Measurements from ENCODE around the gene B3GAT3. TPM values are rescaled to one million over a fixed set of nuclear protein-coding genes. Genes with fewer than 3 reads are reported as not detected.
A peak's percentile ranks its signal among the peaks of the same experiment; 100 is the strongest.

B3GAT3 gene
- total and polyA plus RNA-seq, 10 of the 15 experiments (the other 5 are each of a cell fraction or from before 2014, with no cell fraction given) = 0.31 to 52.7 (median 29.8) TPM

DNA sequence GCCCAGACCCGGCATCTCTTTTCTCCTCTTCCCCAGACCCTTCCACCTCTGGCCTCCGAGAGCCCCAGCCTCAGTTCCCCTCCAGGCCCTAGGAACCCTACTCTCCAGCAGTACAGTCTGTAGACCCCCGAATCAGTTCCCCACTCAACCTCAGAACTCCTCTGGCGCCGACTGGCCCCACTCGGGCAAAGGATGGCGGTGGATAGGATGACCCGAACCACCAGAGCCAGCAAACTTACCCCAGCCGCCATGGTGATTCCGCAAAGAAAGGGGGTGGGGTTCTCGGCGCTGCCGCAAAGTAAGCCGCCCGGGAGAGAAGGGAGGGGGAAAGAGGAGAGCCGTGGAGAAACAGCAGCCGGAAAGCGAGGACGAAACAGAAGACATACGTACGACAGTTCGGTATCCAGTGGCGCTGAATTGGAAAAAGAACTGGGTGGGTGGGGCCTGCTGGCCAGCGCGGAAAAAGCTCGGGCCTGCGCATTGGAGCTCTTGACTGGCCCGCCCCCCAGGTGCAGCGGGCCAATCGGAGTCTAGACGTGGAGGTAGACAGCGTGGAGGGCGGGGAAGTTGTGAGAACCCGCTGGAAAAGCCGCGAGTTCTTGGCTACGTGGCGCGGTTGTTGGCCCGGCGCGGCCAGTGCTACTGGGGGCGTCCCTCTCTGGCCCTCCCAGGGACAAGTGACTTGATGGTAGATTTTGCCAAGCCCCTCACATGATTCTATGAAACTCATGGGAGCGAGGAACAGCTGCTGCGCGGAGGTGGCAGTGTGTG lies 48.0 kb downstream of the B3GAT3 start, which contains the start of gene EEF1G (continued):
- TF ChIP-seq MTA3 (IDR thresholded peaks at IDR 0.05; ENCODE audit: borderline replicate concordance, low read length) (no peak), RAD51 (IDR thresholded peaks at IDR 0.05) (no peak), GABPA (IDR thresholded peaks at IDR 0.05; ENCODE audit: low read depth) (no peak), ZNF217 (IDR thresholded peaks at IDR 0.05) (no peak), TCF12 (IDR thresholded peaks at IDR 0.05; ENCODE audit: low read depth, low read length) (peak; percentile 34; the same call in 1 of the 2 replicates), NR2C1 (IDR thresholded peaks at IDR 0.05) (no peak), FOS (IDR thresholded peaks at IDR 0.05; ENCODE audit: borderline replicate concordance, extremely low read depth, insufficient read length) (no peak), HDGF (IDR thresholded peaks at IDR 0.05) (peak; percentile 89), MEF2A (IDR thresholded peaks at IDR 0.05; ENCODE audit: insufficient read depth, low read depth, low read length) (no peak), IKZF2 (IDR thresholded peaks at IDR 0.05) (no peak; a peak in 1 of 4 replicates), IRF4 (IDR thresholded peaks at IDR 0.05; ENCODE audit: low read depth, low read length) (peak; percentile 48; the same call in 1 of the 2 replicates), ZNF274 (IDR thresholded peaks at IDR 0.05; ENCODE audit: insufficient read depth, insufficient read length) (no peak), RBBP5 (conservative IDR thresholded peaks at IDR 0.05) (peak; percentile 98; the same call in 1 of the 2 replicates), IKZF1 (conservative IDR thresholded peaks at IDR 0.05) (peak; percentile 32; the same call in 1 of the 2 replicates), TCF3 (IDR thresholded peaks at IDR 0.05; ENCODE audit: borderline replicate concordance, insufficient read depth, low read depth, low read length) (peak; percentile 12; the same call in 1 of the 2 replicates)
- TF ChIP-seq, protein P1, sequence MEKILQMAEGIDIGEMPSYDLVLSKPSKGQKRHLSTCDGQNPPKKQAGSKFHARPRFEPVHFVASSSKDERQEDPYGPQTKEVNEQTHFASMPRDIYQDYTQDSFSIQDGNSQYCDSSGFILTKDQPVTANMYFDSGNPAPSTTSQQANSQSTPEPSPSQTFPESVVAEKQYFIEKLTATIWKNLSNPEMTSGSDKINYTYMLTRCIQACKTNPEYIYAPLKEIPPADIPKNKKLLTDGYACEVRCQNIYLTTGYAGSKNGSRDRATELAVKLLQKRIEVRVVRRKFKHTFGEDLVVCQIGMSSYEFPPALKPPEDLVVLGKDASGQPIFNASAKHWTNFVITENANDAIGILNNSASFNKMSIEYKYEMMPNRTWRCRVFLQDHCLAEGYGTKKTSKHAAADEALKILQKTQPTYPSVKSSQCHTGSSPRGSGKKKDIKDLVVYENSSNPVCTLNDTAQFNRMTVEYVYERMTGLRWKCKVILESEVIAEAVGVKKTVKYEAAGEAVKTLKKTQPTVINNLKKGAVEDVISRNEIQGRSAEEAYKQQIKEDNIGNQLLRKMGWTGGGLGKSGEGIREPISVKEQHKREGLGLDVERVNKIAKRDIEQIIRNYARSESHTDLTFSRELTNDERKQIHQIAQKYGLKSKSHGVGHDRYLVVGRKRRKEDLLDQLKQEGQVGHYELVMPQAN (conservative IDR thresholded peaks at IDR 0.05) = peak; percentile 66
- TF ChIP-seq, protein P2, sequence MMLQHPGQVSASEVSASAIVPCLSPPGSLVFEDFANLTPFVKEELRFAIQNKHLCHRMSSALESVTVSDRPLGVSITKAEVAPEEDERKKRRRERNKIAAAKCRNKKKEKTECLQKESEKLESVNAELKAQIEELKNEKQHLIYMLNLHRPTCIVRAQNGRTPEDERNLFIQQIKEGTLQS (IDR thresholded peaks at IDR 0.05; ENCODE audit: borderline replicate concordance, extremely low read depth, low read depth, low read length) = peak; percentile 48; the same call in 1 of the 2 replicates
- TF ChIP-seq, protein P3, sequence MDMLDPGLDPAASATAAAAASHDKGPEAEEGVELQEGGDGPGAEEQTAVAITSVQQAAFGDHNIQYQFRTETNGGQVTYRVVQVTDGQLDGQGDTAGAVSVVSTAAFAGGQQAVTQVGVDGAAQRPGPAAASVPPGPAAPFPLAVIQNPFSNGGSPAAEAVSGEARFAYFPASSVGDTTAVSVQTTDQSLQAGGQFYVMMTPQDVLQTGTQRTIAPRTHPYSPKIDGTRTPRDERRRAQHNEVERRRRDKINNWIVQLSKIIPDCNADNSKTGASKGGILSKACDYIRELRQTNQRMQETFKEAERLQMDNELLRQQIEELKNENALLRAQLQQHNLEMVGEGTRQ (IDR thresholded peaks at IDR 0.05; ENCODE audit: borderline replicate concordance, low read depth, low read length) = no peak
- TF ChIP-seq, protein P4, sequence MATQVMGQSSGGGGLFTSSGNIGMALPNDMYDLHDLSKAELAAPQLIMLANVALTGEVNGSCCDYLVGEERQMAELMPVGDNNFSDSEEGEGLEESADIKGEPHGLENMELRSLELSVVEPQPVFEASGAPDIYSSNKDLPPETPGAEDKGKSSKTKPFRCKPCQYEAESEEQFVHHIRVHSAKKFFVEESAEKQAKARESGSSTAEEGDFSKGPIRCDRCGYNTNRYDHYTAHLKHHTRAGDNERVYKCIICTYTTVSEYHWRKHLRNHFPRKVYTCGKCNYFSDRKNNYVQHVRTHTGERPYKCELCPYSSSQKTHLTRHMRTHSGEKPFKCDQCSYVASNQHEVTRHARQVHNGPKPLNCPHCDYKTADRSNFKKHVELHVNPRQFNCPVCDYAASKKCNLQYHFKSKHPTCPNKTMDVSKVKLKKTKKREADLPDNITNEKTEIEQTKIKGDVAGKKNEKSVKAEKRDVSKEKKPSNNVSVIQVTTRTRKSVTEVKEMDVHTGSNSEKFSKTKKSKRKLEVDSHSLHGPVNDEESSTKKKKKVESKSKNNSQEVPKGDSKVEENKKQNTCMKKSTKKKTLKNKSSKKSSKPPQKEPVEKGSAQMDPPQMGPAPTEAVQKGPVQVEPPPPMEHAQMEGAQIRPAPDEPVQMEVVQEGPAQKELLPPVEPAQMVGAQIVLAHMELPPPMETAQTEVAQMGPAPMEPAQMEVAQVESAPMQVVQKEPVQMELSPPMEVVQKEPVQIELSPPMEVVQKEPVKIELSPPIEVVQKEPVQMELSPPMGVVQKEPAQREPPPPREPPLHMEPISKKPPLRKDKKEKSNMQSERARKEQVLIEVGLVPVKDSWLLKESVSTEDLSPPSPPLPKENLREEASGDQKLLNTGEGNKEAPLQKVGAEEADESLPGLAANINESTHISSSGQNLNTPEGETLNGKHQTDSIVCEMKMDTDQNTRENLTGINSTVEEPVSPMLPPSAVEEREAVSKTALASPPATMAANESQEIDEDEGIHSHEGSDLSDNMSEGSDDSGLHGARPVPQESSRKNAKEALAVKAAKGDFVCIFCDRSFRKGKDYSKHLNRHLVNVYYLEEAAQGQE (IDR thresholded peaks at IDR 0.05; ENCODE audit: low read depth, low read length) = peak; percentile 54; the same call in 1 of the 2 replicates
- TF ChIP-seq, protein P5, sequence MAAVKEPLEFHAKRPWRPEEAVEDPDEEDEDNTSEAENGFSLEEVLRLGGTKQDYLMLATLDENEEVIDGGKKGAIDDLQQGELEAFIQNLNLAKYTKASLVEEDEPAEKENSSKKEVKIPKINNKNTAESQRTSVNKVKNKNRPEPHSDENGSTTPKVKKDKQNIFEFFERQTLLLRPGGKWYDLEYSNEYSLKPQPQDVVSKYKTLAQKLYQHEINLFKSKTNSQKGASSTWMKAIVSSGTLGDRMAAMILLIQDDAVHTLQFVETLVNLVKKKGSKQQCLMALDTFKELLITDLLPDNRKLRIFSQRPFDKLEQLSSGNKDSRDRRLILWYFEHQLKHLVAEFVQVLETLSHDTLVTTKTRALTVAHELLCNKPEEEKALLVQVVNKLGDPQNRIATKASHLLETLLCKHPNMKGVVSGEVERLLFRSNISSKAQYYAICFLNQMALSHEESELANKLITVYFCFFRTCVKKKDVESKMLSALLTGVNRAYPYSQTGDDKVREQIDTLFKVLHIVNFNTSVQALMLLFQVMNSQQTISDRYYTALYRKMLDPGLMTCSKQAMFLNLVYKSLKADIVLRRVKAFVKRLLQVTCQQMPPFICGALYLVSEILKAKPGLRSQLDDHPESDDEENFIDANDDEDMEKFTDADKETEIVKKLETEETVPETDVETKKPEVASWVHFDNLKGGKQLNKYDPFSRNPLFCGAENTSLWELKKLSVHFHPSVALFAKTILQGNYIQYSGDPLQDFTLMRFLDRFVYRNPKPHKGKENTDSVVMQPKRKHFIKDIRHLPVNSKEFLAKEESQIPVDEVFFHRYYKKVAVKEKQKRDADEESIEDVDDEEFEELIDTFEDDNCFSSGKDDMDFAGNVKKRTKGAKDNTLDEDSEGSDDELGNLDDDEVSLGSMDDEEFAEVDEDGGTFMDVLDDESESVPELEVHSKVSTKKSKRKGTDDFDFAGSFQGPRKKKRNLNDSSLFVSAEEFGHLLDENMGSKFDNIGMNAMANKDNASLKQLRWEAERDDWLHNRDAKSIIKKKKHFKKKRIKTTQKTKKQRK (IDR thresholded peaks at IDR 0.05; ENCODE audit: low read depth, low read length) = no peak
